Activated CD4-positive, alpha-beta T cell treated with anti-CD3 and anti-CD28 coated beads for 48 hours (primary cell): Measurements from ENCODE around the gene ETV5.

ENCODE experiments used
- DNase-seq: peaks from one replicate; pipeline ENCODE4 v3.0.0-alpha.2; 2020

The ETV5 gene

GRCh38 chr3:186121968-186122367 lies 13.1 kb upstream of the ETV5 start:
- DNase-seq: no peak

GRCh38 chr3:186121278-186121677 lies 12.4 kb upstream of the ETV5 start:
- DNase-seq: no peak

GRCh38 chr3:186119499-186119898 lies 10.6 kb upstream of the ETV5 start:
- DNase-seq: no peak

- no peak for DNase-seq
Measured at GRCh38 chr3:186118692-186119091, 9.8 kb upstream of the ETV5 start.

- no peak for DNase-seq
Measured at GRCh38 chr3:186117521-186118134, 8.7 kb upstream of the ETV5 start.

- no peak for DNase-seq
Measured at GRCh38 chr3:186115239-186115996, 6.5 kb upstream of the ETV5 start.

- DNase-seq: peak; percentile 28
Measured at GRCh38 chr3:186110975-186111974, 2.4 kb upstream of the ETV5 start.

GRCh38 chr3:186109897-186110803 lies 1.3 kb upstream of the ETV5 start:
- peak; percentile 12 for DNase-seq

- DNase-seq: peak; percentile 31
Measured at GRCh38 chr3:186108106-186108940, 566 bp downstream of the ETV5 start.

- DNase-seq: peak; percentile 67
Measured at GRCh38 chr3:186107215-186108105, 1.4 kb downstream of the ETV5 start.

GRCh38 chr3:186105543-186105942 lies 3.3 kb downstream of the ETV5 start:
- no peak for DNase-seq

- DNase-seq: no peak
Measured at GRCh38 chr3:186102687-186103086, 6.2 kb downstream of the ETV5 start.

GRCh38 chr3:186100398-186100797 lies 8.5 kb downstream of the ETV5 start:
- no peak for DNase-seq

GRCh38 chr3:186099178-186099577 lies 9.7 kb downstream of the ETV5 start:
- no peak for DNase-seq

- DNase-seq: no peak
Measured at GRCh38 chr3:186098740-186099139, 10.1 kb downstream of the ETV5 start.

- peak; percentile 17 for DNase-seq
Measured at GRCh38 chr3:186097663-186098451, 11.0 kb downstream of the ETV5 start.

GRCh38 chr3:186097317-186097662 lies 11.6 kb downstream of the ETV5 start:
- no peak for DNase-seq

- no peak for DNase-seq
Measured at GRCh38 chr3:186096290-186096689, 12.6 kb downstream of the ETV5 start.

GRCh38 chr3:186095561-186096081 lies 13.3 kb downstream of the ETV5 start:
- DNase-seq: no peak
